A549 (cell line): ENCODE results near the gene NOP53. TPM values are rescaled to one million over a fixed set of nuclear protein-coding genes. Genes with fewer than 3 reads are reported as not detected.
A peak's percentile ranks its signal among the peaks of the same experiment; 100 is the strongest.

Experiments
- ATAC-seq, 2 experiments: fragments of 200-7000 bp in 1 of 2; fragments of >200 bp in 1 of 2; cut with Nextera tagmentation in 1 of 2; cut with Tn5 transposase in 1 of 2; 3 replicates each; pipeline versions ENCODE4 v1.8.0 to v1.9.1; 2018 to 2020; ENCODE audit warnings: mild to moderate bottlenecking in 1 of 2, moderate library complexity in 1 of 2
- CTCF ChIA-PET: fragments of 300-600 bp; sonication (Branson Sonifier 250); formaldehyde crosslinking; extraction: SDS; loops from one replicate; lab custom pipeline; 2021; ENCODE audit warnings: antibody characterized with exemption, inconsistent platforms; lab: Yijun Ruan, JAX
- POLR2A ChIA-PET: fragments of 350-600 bp; formaldehyde crosslinking; extraction: SDS; loops from one replicate; lab custom pipeline; 2021; ENCODE audit warnings: antibody characterized with exemption, inconsistent platforms; lab: Yijun Ruan, JAX
- DNase-seq, 2 experiments: peaks; one replicate each; pipeline versions ENCODE4 v3.0.0 to v3.0.0-alpha.2; 2011 to 2016; ENCODE audit warnings: low read depth in 1 of 2, low spot score in 1 of 2
- FAIRE-seq: peaks from 2 replicates; lab custom pipeline; 2011; peaks lifted over from hg19 to GRCh38; lab: Jason Lieb, UNC
- H3K27ac ChIP-seq, 2 experiments: fragments of >200 bp; sonication (Bioruptor Twin); formaldehyde crosslinking; 3 replicates each; pipeline ENCODE4 v1.5.1; 2016 to 2017
- H3K4me1 ChIP-seq: fragments of >200 bp; sonication (Bioruptor Twin); formaldehyde crosslinking; 3 replicates; pipeline ENCODE4 v1.6.1; 2016
- H3K4me2 ChIP-seq: fragments of >200 bp; sonication (Bioruptor Twin); formaldehyde crosslinking; 3 replicates; pipeline ENCODE4 v1.6.1; 2016
- H3K4me3 ChIP-seq: fragments of >200 bp; sonication (Bioruptor Twin); formaldehyde crosslinking; 3 replicates; pipeline ENCODE4 v1.5.1; 2016
- H3K9me3 ChIP-seq: fragments of >200 bp; sonication (Bioruptor Twin); formaldehyde crosslinking; 3 replicates; pipeline ENCODE4 v1.6.1; 2016
- CBX8 ChIP-seq: fragments of 200-600 bp; sonication (generic); IDR thresholded peaks from 2 replicates; pipeline ENCODE4 v1.6.1; 2016
- CTCF ChIP-seq: fragments of >200 bp; sonication (Bioruptor Twin); formaldehyde crosslinking; IDR thresholded peaks from 3 replicates; pipeline ENCODE4 v1.5.1; 2016
- ESRRA ChIP-seq: fragments of 150-350 bp; IDR thresholded peaks from 2 replicates; pipeline ENCODE4 v1.6.1; 2014; ENCODE audit warnings: mild to moderate bottlenecking, low read length, borderline replicate concordance
- FOSL2 ChIP-seq, 2 experiments: fragments of 450-650 bp in 1 of 2; fragments of >200 bp in 1 of 2; sonication (Bioruptor Twin) in 1 of 2; formaldehyde crosslinking; IDR thresholded peaks; 2 replicates each; pipeline versions ENCODE4 v1.5.0 to v1.6.1; 2016 to 2020; ENCODE audit warnings: mild to moderate bottlenecking in 1 of 2, moderate library complexity in 1 of 2
- HDAC2 ChIP-seq: fragments of 200-600 bp; sonication (generic); IDR thresholded peaks from 2 replicates; pipeline ENCODE4 v1.6.1; 2016
- KDM1A ChIP-seq: fragments of 200-600 bp; sonication (generic); IDR thresholded peaks from 2 replicates; pipeline ENCODE4 v1.6.1; 2016; ENCODE audit warnings: low read depth, mild to moderate bottlenecking
- KDM5A ChIP-seq: fragments of 200-600 bp; sonication (generic); IDR thresholded peaks from 2 replicates; pipeline ENCODE4 v1.6.1; 2016; ENCODE audit warnings: antibody characterized with exemption, mild to moderate bottlenecking
- MAX ChIP-seq: IDR thresholded peaks from 2 replicates; pipeline ENCODE4 v1.6.1; 2012
- POLR2A ChIP-seq: IDR thresholded peaks from 2 replicates; pipeline ENCODE4 v1.6.1; 2012; ENCODE audit warnings: mild to moderate bottlenecking, low read length
- RAD21 ChIP-seq, 2 experiments: fragments of >200 bp in 1 of 2; sonication (Bioruptor Twin) in 1 of 2; formaldehyde crosslinking in 1 of 2; IDR thresholded peaks in 1 of 2; conservative IDR thresholded peaks in 1 of 2; 2 replicates in 1 of 2; 3 replicates in 1 of 2; pipeline ENCODE4 v1.6.1; 2012 to 2018; ENCODE audit warnings: inconsistent platforms in 1 of 2
- RARB ChIP-seq: fragments of 250-450 bp; sonication (Bioruptor Pico); IDR thresholded peaks from 2 replicates; pipeline ENCODE4 v1.8.0; 2021; ENCODE audit warnings: mild to moderate bottlenecking, moderate library complexity
- SMC3 ChIP-seq: fragments of >200 bp; sonication (Bioruptor Twin); formaldehyde crosslinking; IDR thresholded peaks from 3 replicates; pipeline ENCODE4 v1.6.1; 2018; ENCODE audit warnings: inconsistent platforms
- USF2 ChIP-seq: fragments of 450-650 bp; IDR thresholded peaks from 2 replicates; pipeline ENCODE4 v1.6.1; 2014; ENCODE audit warnings: antibody characterized with exemption
- ZNF302 ChIP-seq: fragments of 250-450 bp; sonication (Bioruptor Pico); IDR thresholded peaks from 2 replicates; pipeline ENCODE4 v1.9.0; 2021; ENCODE audit warnings: inconsistent platforms, mild to moderate bottlenecking, moderate library complexity
- WGBS: methylation state at CpG from one replicate; pipeline ENCODE4 v1.1.6; 2017; ENCODE audit errors: missing lambda C conversion rate; 5-methylcytosine and 5-hydroxymethylcytosine counted together
- polyA plus RNA-seq, 4 experiments: library from polyadenylated mRNA; depleted of rRNA in 3 of 4; stranded (reverse); fragments of >200 nt; fragmentation: RNase III in 1 of 4; extraction: RNeasy Plus Mini Kit Qiagen cat#74134 plus additional on column Dnase treatment in 1 of 4; gene quantifications; 2 replicates in 3 of 4; 3 replicates in 1 of 4; pipeline ENCODE4 v1.2.3, GENCODE V29; 2011 to 2017

NOP53 gene
- polyA plus RNA-seq, 2 of the 4 experiments (the other 2 are of a cell fraction), result 135 to 182 TPM

GRCh38 chr19:47704024-47704423, 41.3 kb upstream of the NOP53 start:
- TF ChIP-seq ESRRA (no peak), FOSL2 (IDR thresholded peaks at IDR 0.05) (no peak), FOSL2 (CRISPR knock-in tag; IDR thresholded peaks at IDR 0.05) (peak; percentile 63), SMC3 (no peak), POLR2A (no peak)
- DNase-seq (no peak), ATAC-seq (no peak), FAIRE-seq (no peak)
- Histone ChIP-seq H3K27ac (no peak overlapping the region), H3K4me1 (0 out of 3 replicates have a peak, but pooled peaks cover 5% of the 10 kb centered on the region), H3K4me2 (no peak overlapping the region), H3K4me3 (no peak overlapping the region), H3K9me3 (no peaks in the 10 kb centered on the region)
- 83% methylated on average over 11 of the region's 11 CpGs for WGBS
- POLR2A ChIA-PET, result interaction anchor here (1.0 kb wide), 1 partner anchor 64 kb away, joined by 3 read pairs; no protein-coding TSS in a partner anchor
- CTCF ChIA-PET, result interaction anchor here (0.6 to 23.3 kb wide), 14 partner anchors 2 to 419 kb away, joined by 3 to 1389 read pairs (median 4); partner anchors contain the start of genes EHD2, KPTN, NAPA and NOP53

DNA sequence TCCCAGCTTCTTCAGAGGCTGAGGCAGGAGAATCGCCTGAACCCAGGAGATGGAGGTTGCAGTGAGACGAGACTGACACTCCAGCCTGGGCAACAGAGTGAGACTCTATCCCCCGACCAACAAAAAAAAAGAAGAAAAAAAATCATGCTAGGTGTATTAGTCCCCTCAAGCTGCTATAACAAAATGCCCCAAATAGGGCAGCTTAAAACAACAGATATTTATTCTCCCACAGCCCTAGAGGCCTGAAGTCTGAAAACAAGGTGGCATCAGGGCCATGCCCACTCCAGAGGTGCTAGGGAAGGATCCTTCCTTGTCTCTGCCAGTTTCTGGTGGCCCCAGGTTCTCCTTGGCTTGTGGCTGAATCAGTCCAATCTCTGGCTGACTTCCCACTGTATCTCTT, 40.7 kb upstream of the NOP53 start:
- no peak overlapping the region for H3K4me3 ChIP-seq
- WGBS, result 92% methylated on average over 3 of the region's 3 CpGs
- ChIA-PET CTCF (interaction anchor here (0.5 to 23.3 kb wide), 9 partner anchors 3 to 420 kb away, joined by 3 to 1389 read pairs (median 6); partner anchors contain the start of genes EHD2 and NOP53), POLR2A (interaction anchor here (1.0 kb wide), 1 partner anchor 64 kb away, joined by 3 read pairs; no protein-coding TSS in a partner anchor)
- FAIRE-seq (no peak), ATAC-seq (no peak), DNase-seq (no peak)
- H3K4me2 ChIP-seq, result no peak overlapping the region
- H3K27ac ChIP-seq, result no peak overlapping the region
- 0 out of 3 replicates have a peak, but pooled peaks cover 5% of the 10 kb centered on the region for H3K4me1 ChIP-seq
- H3K9me3 ChIP-seq, result no peaks in the 10 kb centered on the region
- TF ChIP-seq USF2, result no peak
- TF ChIP-seq KDM1A, result no peak
- TF ChIP-seq HDAC2, result no peak
- no peak for TF ChIP-seq FOSL2 (IDR thresholded peaks at IDR 0.05)
- TF ChIP-seq FOSL2 (CRISPR knock-in tag; IDR thresholded peaks at IDR 0.05), result no peak
- no peak for TF ChIP-seq RARB (CRISPR knock-in tag)
- TF ChIP-seq KDM5A, result no peak
- no peak for TF ChIP-seq ESRRA
- no peak for TF ChIP-seq CTCF

DNA sequence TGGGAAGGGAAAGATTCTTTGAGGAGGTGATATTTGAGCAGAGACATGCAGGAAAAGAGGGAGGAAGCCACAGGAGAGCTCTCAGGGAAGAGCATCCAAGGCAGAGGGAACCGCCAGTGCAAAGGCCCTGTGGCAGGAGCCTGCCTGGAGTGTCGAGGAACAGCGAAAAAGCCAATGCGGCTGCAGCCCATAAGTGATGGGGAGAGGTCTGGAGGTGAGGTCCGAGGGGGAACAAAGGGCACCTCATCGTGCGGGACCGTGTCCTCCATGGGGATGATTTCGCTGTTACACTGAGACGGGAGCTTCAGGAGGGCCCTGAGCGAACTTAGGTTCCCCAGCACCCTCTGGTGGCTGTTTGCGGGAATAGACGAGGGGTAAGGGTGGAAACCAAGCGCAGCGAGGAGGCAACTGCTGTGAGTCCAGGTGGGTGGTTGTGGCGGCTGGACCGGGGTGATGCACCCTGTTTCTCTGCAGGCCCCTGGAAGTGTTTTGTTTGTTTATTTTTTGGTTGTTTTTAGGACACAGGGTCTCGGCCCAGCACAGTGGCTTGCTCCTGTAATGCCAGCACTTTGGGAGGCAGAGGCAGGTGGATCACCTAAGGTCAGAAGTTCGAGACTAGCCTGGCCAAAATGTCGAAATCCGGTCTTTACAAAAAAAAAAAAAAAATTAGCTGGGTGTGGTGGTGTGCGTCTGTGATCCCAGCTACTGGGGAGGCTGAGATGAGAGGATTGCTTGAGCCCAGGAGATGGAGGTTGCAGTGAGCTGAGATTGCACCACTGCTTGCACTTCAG, 38.0 kb upstream of the NOP53 start:
- no peak overlapping the region for H3K4me2 ChIP-seq
- POLR2A ChIA-PET, result interaction anchor here (1.0 to 1.8 kb wide), 4 partner anchors 36 to 271 kb away, joined by 3 to 8 read pairs (median 5); partner anchors contain the start of gene NOP53

More for the DNA sequence above, 38.0 kb upstream of the NOP53 start:
- ATAC-seq, result peak; percentile 94 to 97
- Histone ChIP-seq H3K27ac (no peak overlapping the region), H3K4me3 (no peak overlapping the region)
- 16% methylated on average over 22 of the region's 22 CpGs for WGBS
- CTCF ChIA-PET, result interaction anchor here (0.6 to 23.3 kb wide), 52 partner anchors 5 to 478 kb away, joined by 3 to 1389 read pairs (median 5); partner anchors contain the start of genes EHD2, KPTN, NAPA and NOP53
- TF ChIP-seq MAX (peak; percentile 56), SMC3 (peak; percentile 93), RAD21 (conservative IDR thresholded peaks at IDR 0.05 in 1 of 2, IDR thresholded peaks at IDR 0.05 in 1 of 2) (peak; percentile 90 to 94), KDM1A (peak; percentile 94), CTCF (peak; percentile 86), KDM5A (no peak), ZNF302 (CRISPR knock-in tag) (no peak), CBX8 (no peak)
- TF ChIP-seq, all 56 proteins: peak for 5
- H3K9me3 ChIP-seq, result no peaks in the 10 kb centered on the region
- FAIRE-seq (no peak), DNase-seq (peak; percentile 76 to 93)
- 0 out of 3 replicates have a peak, but pooled peaks cover 5% of the 10 kb centered on the region for H3K4me1 ChIP-seq
